Measurements from ENCODE around the gene TM7SF3. TPM values are rescaled to one million over a fixed set of nuclear protein-coding genes. Genes with fewer than 3 reads are reported as not detected.

The TM7SF3 gene
- total RNA-seq, 4 donors from 2014 or later: 38.6 to 123 (median 47.5) TPM

Other genes with a start within 250 kb of the TM7SF3 start
- gene ITPR2, start 181.2 kb downstream of the TM7SF3 start, total RNA-seq: 10 to 100 TPM; 29.8 to 60.5 (median 41.2) TPM
- gene INTS13, start 76.4 kb downstream of the TM7SF3 start, total RNA-seq: 100 to 1,000 TPM in 1 of 4 donors, 10 to 100 TPM in 2, 1 to 10 TPM in 1; 6.4 to 120 (median 15.7) TPM
- gene FGFR1OP2, start 75.9 kb downstream of the TM7SF3 start, total RNA-seq: 10 to 100 TPM; 13.7 to 85.4 (median 43.9) TPM
- 10 to 100 TPM in 2 of 4 donors, 1 to 10 TPM in 2; 7.5 to 34.5 (median 20.3) TPM for gene MED21, start 8.2 kb upstream of the TM7SF3 start, total RNA-seq
- gene C12orf71, start 68.2 kb upstream of the TM7SF3 start, total RNA-seq: not detected
- 10 to 100 TPM; 18.5 to 51.8 (median 40.9) TPM for gene STK38L, start 229.9 kb upstream of the TM7SF3 start, total RNA-seq

Data from transverse colon (tissue), 4 donors.